ENCODE data around the gene SPAG16.

GRCh38 chr2:213246497-213247281 is 37.6 kb upstream of the SPAG16 start:
- TF ChIP-seq POLR2A (IDR thresholded peaks at IDR 0.05) (no peak), CTCF (IDR thresholded peaks at IDR 0.05) (no peak)
